Lung (tissue), 12 donors: Measurements from ENCODE around the gene CTNNBL1. TPM values are rescaled to one million over a fixed set of nuclear protein-coding genes. Genes with fewer than 3 reads are reported as not detected.

Experiments
- ATAC-seq: fragments of 200-7000 bp; cut with Tn5 transposase; one replicate; pipeline ENCODE4 v1.9.1; 2020; ENCODE audit warnings: moderate number of reproducible peaks; ENCODE audit not compliant: insufficient read depth, low FRiP score
- DNase-seq, 3 donors: peaks; one replicate each; pipeline ENCODE4 v3.0.0-alpha.2; 2013 to 2017
- H3K27ac ChIP-seq, 2 donors: one replicate each; pipeline ENCODE4 v1.5.1; 2013; ENCODE audit warnings: mild to moderate bottlenecking in 2 of 2, moderate library complexity in 2 of 2, control low read depth in 1 of 2, inconsistent platforms in 1 of 2, low read depth in 1 of 2, low read length in 1 of 2
- H3K27me3 ChIP-seq, 3 donors: one replicate each; pipeline ENCODE4 v1.5.1; 2013; ENCODE audit warnings: low read length in 2 of 3; ENCODE audit not compliant: control insufficient read depth in 3 of 3, insufficient read depth in 3 of 3
- H3K36me3 ChIP-seq, 4 donors: one replicate each; pipeline ENCODE4 v1.5.1; 2013; ENCODE audit warnings: low read length in 4 of 4, mild to moderate bottlenecking in 1 of 4, moderate library complexity in 1 of 4; ENCODE audit not compliant: control insufficient read depth in 4 of 4, insufficient read depth in 4 of 4
- H3K4me1 ChIP-seq, 5 donors: one replicate each; pipeline ENCODE4 v1.5.1; 2013; ENCODE audit warnings: low read length in 5 of 5, mild to moderate bottlenecking in 2 of 5, moderate library complexity in 1 of 5; ENCODE audit not compliant: control insufficient read depth in 5 of 5, insufficient read depth in 5 of 5
- H3K4me3 ChIP-seq: one replicate; pipeline ENCODE4 v1.5.1; 2013; ENCODE audit warnings: mild to moderate bottlenecking, control low read depth, moderate library complexity
- H3K9ac ChIP-seq, 2 donors: one replicate each; pipeline ENCODE4 v1.5.1; 2013; ENCODE audit warnings: low read length in 2 of 2, control low read depth in 1 of 2; ENCODE audit not compliant: insufficient read depth in 1 of 2
- H3K9me3 ChIP-seq, 4 donors: one replicate each; pipeline ENCODE4 v1.5.1; 2013; ENCODE audit warnings: low read length in 3 of 4, mild to moderate bottlenecking in 1 of 4, moderate library complexity in 1 of 4; ENCODE audit not compliant: control insufficient read depth in 4 of 4, insufficient read depth in 3 of 4
- CTCF ChIP-seq: IDR thresholded peaks from 2 replicates; pipeline ENCODE4 v1.5.1; 2012; ENCODE audit warnings: mild to moderate bottlenecking; ENCODE audit errors: control extremely low read depth, extremely low read depth
- WGBS, 2 donors: extraction: QIAGEN DNeasy Blood & Tissue Kit; methylation state at CpG; one replicate each; pipeline ENCODE4 v1.1.7; 2013; 5-methylcytosine and 5-hydroxymethylcytosine counted together
- polyA plus RNA-seq, 2 donors: library from polyadenylated mRNA; stranded (reverse); fragments of 200-250 nt; gene quantifications; one replicate each; pipeline ENCODE4 v1.2.1, GENCODE V29; 2013
- total RNA-seq, 2 donors: library from RNA; depleted of rRNA in 1 of 2; stranded (reverse); fragments of >200 nt in 1 of 2; gene quantifications; one replicate each; pipeline ENCODE4 v1.2.1, GENCODE V29; 2014 to 2021
- donor health status: control.
- donor health status: control.
- donor health status: Bipolar disorder and iron deficiency.
- donor health status: healthy.
- donor health status: DM: yes; HTN: yes; CAD: no.

CTNNBL1 gene
- total and polyA plus RNA-seq, 4 donors: 38.9 to 53.1 (median 49.2) TPM

DNA sequence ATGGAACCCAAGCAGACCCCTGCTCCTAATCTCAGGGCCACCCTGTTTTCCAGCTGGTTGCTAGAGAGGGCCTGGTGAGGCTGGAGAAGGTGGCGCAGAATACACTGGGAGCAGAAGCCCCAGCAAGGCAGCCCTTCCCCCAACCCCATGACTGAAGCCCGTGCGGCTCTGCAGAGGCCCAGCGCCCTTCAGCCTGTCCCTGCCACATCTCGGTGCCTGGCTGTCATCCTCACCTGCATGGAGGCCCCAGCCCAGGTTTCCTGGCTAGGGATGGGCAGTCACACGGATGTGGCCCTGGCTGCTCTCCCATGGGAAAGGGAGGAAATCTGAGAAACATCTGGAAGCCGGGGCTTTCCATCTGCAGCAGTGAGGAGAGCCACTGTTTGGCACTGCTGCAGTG, 183.0 kb downstream of the CTNNBL1 start:
- no peak overlapping the region for H3K27ac ChIP-seq
- ATAC-seq (no peak), DNase-seq (no peak)
- peaks cover 0 to 26% (median 0%) of the 10 kb centered on the region in 4 donors for H3K36me3 ChIP-seq
- TF ChIP-seq CTCF: no peak
- peaks cover 0 to 12% (median 4%) of the 10 kb centered on the region in 5 donors for H3K4me1 ChIP-seq
- H3K9ac ChIP-seq: no peak overlapping the region
- no peak overlapping the region for H3K4me3 ChIP-seq
- 77 to 88% methylated on average over 7 of the region's 7 CpGs for WGBS, 2 donors
- H3K9me3 ChIP-seq: no peaks in the 10 kb centered on the region
- no peaks in the 10 kb centered on the region for H3K27me3 ChIP-seq

DNA sequence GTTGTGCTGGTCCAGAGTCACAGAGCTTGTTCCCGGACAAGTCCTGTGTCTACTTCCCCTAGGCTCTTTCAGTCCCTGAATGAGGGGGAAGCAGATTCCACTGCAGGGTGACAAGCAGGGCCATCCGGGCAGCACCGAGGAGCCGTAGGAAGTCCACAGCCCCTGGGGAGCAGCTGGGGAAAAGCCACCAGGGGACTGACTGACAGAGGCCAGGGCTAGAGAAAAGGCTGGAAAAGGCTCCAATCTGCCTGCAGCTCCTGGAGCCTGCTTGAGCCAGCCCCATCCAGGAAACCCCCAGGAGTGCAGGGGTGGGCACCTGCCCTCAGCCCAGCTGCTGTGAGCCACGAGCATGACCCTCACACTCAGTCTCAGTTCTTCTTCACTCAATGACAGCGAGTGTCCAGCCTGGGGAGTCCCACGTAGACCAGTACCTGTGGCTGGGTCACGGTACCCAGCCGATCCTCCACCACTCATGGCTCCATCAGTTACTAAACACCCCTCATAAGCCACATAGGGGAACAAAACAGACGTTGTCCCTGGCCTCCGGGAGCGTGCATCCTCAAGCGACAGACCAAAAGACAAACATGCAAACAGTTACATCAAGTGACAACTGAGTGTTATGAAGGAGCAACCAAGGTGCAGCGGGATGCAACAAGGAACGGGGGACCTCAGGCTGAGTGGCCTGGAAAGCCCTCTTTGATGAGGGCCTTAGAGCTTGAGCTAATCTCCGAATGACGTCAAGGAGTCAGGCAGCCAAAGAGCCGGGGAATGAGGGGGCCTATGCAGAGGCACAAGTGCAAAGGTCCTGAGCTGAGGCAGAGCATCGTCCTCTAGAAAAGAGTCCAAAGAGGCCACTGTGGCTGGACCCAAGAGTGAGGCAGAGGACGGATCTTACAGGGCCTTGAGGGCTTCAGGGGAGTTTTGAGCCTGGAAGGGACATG, 184.3 kb downstream of the CTNNBL1 start:
- no peak overlapping the region for H3K27ac ChIP-seq
- TF ChIP-seq CTCF: no peak
- no peak overlapping the region for H3K4me3 ChIP-seq
- H3K9me3 ChIP-seq: no peaks in the 10 kb centered on the region
- no peak overlapping the region for H3K9ac ChIP-seq
- peaks cover 0 to 19% (median 5%) of the 10 kb centered on the region in 5 donors for H3K4me1 ChIP-seq
- peaks cover 0 to 18% (median 0%) of the 10 kb centered on the region in 4 donors for H3K36me3 ChIP-seq
- 78 to 83% methylated on average over 20 of the region's 20 CpGs for WGBS, 2 donors
- DNase-seq (no peak), ATAC-seq (no peak)
- no peaks in the 10 kb centered on the region for H3K27me3 ChIP-seq

- no peak for TF ChIP-seq CTCF
- Histone ChIP-seq H3K4me3 (no peak overlapping the region), H3K27me3 (no peaks in the 10 kb centered on the region), H3K36me3 (peaks cover 0 to 10% (median 0%) of the 10 kb centered on the region in 4 donors), H3K9ac (no peak overlapping the region), H3K27ac (no peak overlapping the region), H3K9me3 (no peaks in the 10 kb centered on the region), H3K4me1 (peaks cover 0 to 26% (median 5%) of the 10 kb centered on the region in 5 donors)
- DNase-seq (no peak), ATAC-seq (no peak)
- 84% methylated on average over 12 of the region's 12 CpGs for WGBS, 2 donors
These were observed 185.2 kb downstream of the CTNNBL1 start for GRCh38 chr20:37878835-37879599.
